A673 (cell line): ENCODE data around the gene MST1. TPM values are rescaled to one million over a fixed set of nuclear protein-coding genes. Genes with fewer than 3 reads are reported as not detected.

Experiments used
- BruUV-seq: library from RNA; stranded (reverse); fragments of 400-500 nt; replicated peaks from 2 replicates; lab custom pipeline; 2021; lab: Mats Ljungman, UMichigan
- CTCF ChIA-PET: fragments of 300-600 bp; sonication (Branson Sonifier 250); formaldehyde crosslinking; loops from one replicate; lab custom pipeline; 2022; ENCODE audit warnings: antibody characterized with exemption; lab: Charles Lee
- POLR2A ChIA-PET: fragments of 300-600 bp; sonication (Branson Sonifier 250); formaldehyde crosslinking; loops from one replicate; lab custom pipeline; 2022; ENCODE audit warnings: antibody characterized with exemption; ENCODE audit not compliant: low non-redundant PET; lab: Charles Lee
- DNase-seq: peaks from one replicate; pipeline ENCODE4 v3.0.0-alpha.2; 2015; ENCODE audit warnings: low spot score
- H3K27ac ChIP-seq: fragments of 200-600 bp; sonication (generic); 2 replicates; pipeline ENCODE4 v1.5.1; 2016; ENCODE audit warnings: mixed run types, low read depth, mild to moderate bottlenecking, mixed read lengths, antibody characterized with exemption, low read length; ENCODE audit not compliant: poor library complexity, severe bottlenecking
- H3K27me3 ChIP-seq: fragments of 200-600 bp; sonication (generic); replicated peaks from 2 replicates; pipeline ENCODE4 v1.6.1; 2017; ENCODE audit warnings: mixed run types, low read depth, mild to moderate bottlenecking, mixed read lengths, antibody characterized with exemption, low read length; ENCODE audit not compliant: insufficient read depth, poor library complexity
- H3K36me3 ChIP-seq: fragments of 200-600 bp; sonication (generic); 2 replicates; pipeline ENCODE4 v1.6.1; 2016; ENCODE audit warnings: mixed run types, mild to moderate bottlenecking, mixed read lengths, antibody characterized with exemption, low read length; ENCODE audit not compliant: insufficient read depth, poor library complexity, severe bottlenecking
- H3K4me1 ChIP-seq: fragments of 200-600 bp; sonication (generic); 2 replicates; pipeline ENCODE4 v1.6.1; 2017; ENCODE audit warnings: mixed run types, mild to moderate bottlenecking, mixed read lengths, antibody characterized with exemption, low read length; ENCODE audit not compliant: insufficient read depth, poor library complexity, severe bottlenecking
- H3K4me3 ChIP-seq: fragments of 200-600 bp; sonication (generic); 2 replicates; pipeline ENCODE4 v1.5.1; 2016; ENCODE audit warnings: low read depth, mixed run types, mild to moderate bottlenecking, mixed read lengths, low read length; ENCODE audit not compliant: poor library complexity, severe bottlenecking
- H3K9me3 ChIP-seq: fragments of 200-600 bp; sonication (generic); 2 replicates; pipeline ENCODE4 v1.6.1; 2016; ENCODE audit warnings: mixed run types, low read depth, mild to moderate bottlenecking, mixed read lengths, antibody characterized with exemption, low read length; ENCODE audit not compliant: poor library complexity, severe bottlenecking
- CTCF ChIP-seq: fragments of 300-800, 200-600 bp; sonication (generic); conservative IDR thresholded peaks from 2 replicates; pipeline ENCODE4 v1.5.1; 2017; ENCODE audit warnings: low read depth, mild to moderate bottlenecking, antibody characterized with exemption, low read length, moderate library complexity, mixed read lengths
- EZH2 ChIP-seq: fragments of 200-600 bp; sonication (generic); IDR thresholded peaks from 2 replicates; pipeline ENCODE4 v1.6.1; 2017; ENCODE audit warnings: borderline replicate concordance, low read depth, mild to moderate bottlenecking, mixed read lengths, antibody characterized with exemption, low read length; ENCODE audit not compliant: poor library complexity, severe bottlenecking
- intact Hi-C: fragments of 100-400 bp; cut with micrococcal nuclease; formaldehyde crosslinking; loops from one replicate; pipeline ENCODE4 v1.10.0; 2022; ENCODE audit not compliant: unreplicated experiment
- total RNA-seq: library from RNA; stranded (reverse); gene quantifications from 2 replicates; pipeline ENCODE4 v1.2.3, GENCODE V29; 2021

The MST1 gene
- total RNA-seq, 1 experiment from 2014 or later = 3.7 TPM

- intact Hi-C loops = no loop called here
- H3K9me3 ChIP-seq = no peaks in the 10 kb centered on the region
- no peak for DNase-seq
- H3K27me3 ChIP-seq = no peaks in the 10 kb centered on the region
- TF ChIP-seq CTCF (no peak), EZH2 (no peak)
- no TSS peak for BruUV-seq
- H3K4me3 ChIP-seq = no peak overlapping the region
- ChIA-PET CTCF (no interaction called here), POLR2A (no interaction called here)
- no peaks in the 10 kb centered on the region for H3K4me1 ChIP-seq
- no peak overlapping the region for H3K27ac ChIP-seq
- H3K36me3 ChIP-seq = no peaks in the 10 kb centered on the region
Observed at GRCh38 chr3:49668861-49669260, 20.4 kb downstream of the MST1 start.

GRCh38 chr3:49668414-49668797, 20.9 kb downstream of the MST1 start:
- no TSS peak for BruUV-seq
- ChIA-PET POLR2A (no interaction called here), CTCF (no interaction called here)
- Histone ChIP-seq H3K4me1 (no peaks in the 10 kb centered on the region), H3K27me3 (no peaks in the 10 kb centered on the region), H3K27ac (no peak overlapping the region), H3K36me3 (no peaks in the 10 kb centered on the region), H3K9me3 (no peaks in the 10 kb centered on the region), H3K4me3 (no peak overlapping the region)
- no peak for TF ChIP-seq EZH2
- no peak for TF ChIP-seq CTCF
- intact Hi-C loops = no loop called here
- no peak for DNase-seq

- CTCF ChIA-PET = no interaction called here
- TF ChIP-seq CTCF (no peak), EZH2 (no peak)
- no peak overlapping the region for H3K27ac ChIP-seq
- no peaks in the 10 kb centered on the region for H3K9me3 ChIP-seq
- H3K27me3 ChIP-seq = no peaks in the 10 kb centered on the region
- no peak for DNase-seq
- no TSS peak for BruUV-seq
- H3K4me1 ChIP-seq = no peaks in the 10 kb centered on the region
- no peak overlapping the region for H3K4me3 ChIP-seq
- intact Hi-C loops = no loop called here
- POLR2A ChIA-PET = no interaction called here
- H3K36me3 ChIP-seq = no peaks in the 10 kb centered on the region
Observed at GRCh38 chr3:49667701-49668413, 21.4 kb downstream of the MST1 start.
